H54 (cell line): Measurements from ENCODE around the gene ATE1.
A peak's percentile ranks its signal among the peaks of the same experiment; 100 is the strongest.
"Not testable (repeated sequence)": the region's sequence is repeated elsewhere in the genome, so short reads cannot be mapped to it uniquely, and the experiment has no call there.

Experiments
- DNase-seq: peaks from one replicate; pipeline ENCODE4 v3.0.0; 2011; ENCODE audit warnings: low spot score, mixed read lengths; ENCODE audit not compliant: insufficient read length
- FAIRE-seq: peaks from 3 replicates; lab custom pipeline; 2011; peaks lifted over from hg19 to GRCh38; lab: Jason Lieb, UNC
- POLR2A ChIP-seq: IDR thresholded peaks from 2 replicates; pipeline ENCODE4 v1.6.1; 2011; ENCODE audit warnings: low read depth, mild to moderate bottlenecking, low read length

The ATE1 gene

GRCh38 chr10:121919666-121920065 is 8.2 kb downstream of the ATE1 start:
- DNase-seq (no peak), FAIRE-seq (no peak)
- no peak for TF ChIP-seq POLR2A

GRCh38 chr10:121918800-121919199 is 9.0 kb downstream of the ATE1 start:
- not testable (repeated sequence) for FAIRE-seq, DNase-seq

- FAIRE-seq, result no peak
- DNase-seq, result no peak
Observed at GRCh38 chr10:121914661-121915060, 13.2 kb downstream of the ATE1 start.

GRCh38 chr10:121911421-121911697 is 16.5 kb downstream of the ATE1 start:
- no peak for TF ChIP-seq POLR2A
- FAIRE-seq (no peak), DNase-seq (no peak)

More at GRCh38 chr10:121914661-121915060, 13.2 kb downstream of the ATE1 start:
- no peak for TF ChIP-seq POLR2A

- TF ChIP-seq POLR2A, result no peak
- DNase-seq, result no peak
- peak; percentile 23 for FAIRE-seq
Observed at GRCh38 chr10:121910673-121911420, 17.0 kb downstream of the ATE1 start.

GRCh38 chr10:121904888-121905287 is 22.9 kb downstream of the ATE1 start:
- DNase-seq (no peak), FAIRE-seq (no peak)
- TF ChIP-seq POLR2A, result no peak

GRCh38 chr10:121900443-121901174 is 27.2 kb downstream of the ATE1 start:
- DNase-seq (peak; percentile 11), FAIRE-seq (peak; percentile 71)

GRCh38 chr10:121899727-121900126 is 28.1 kb downstream of the ATE1 start:
- no peak for TF ChIP-seq POLR2A
- no peak for DNase-seq
- FAIRE-seq, result no peak

More at GRCh38 chr10:121900443-121901174, 27.2 kb downstream of the ATE1 start:
- no peak for TF ChIP-seq POLR2A

GRCh38 chr10:121891103-121891502 is 36.7 kb downstream of the ATE1 start:
- no peak for TF ChIP-seq POLR2A
- FAIRE-seq (no peak), DNase-seq (no peak)

- no peak for DNase-seq
- no peak for TF ChIP-seq POLR2A
- FAIRE-seq, result no peak
Observed at GRCh38 chr10:121889212-121889611, 38.6 kb downstream of the ATE1 start.

GRCh38 chr10:121886997-121887622 is 40.7 kb downstream of the ATE1 start:
- TF ChIP-seq POLR2A, result no peak
- DNase-seq, result peak; percentile 24
- peak; percentile 66 for FAIRE-seq

- FAIRE-seq (no peak), DNase-seq (no peak)
- TF ChIP-seq POLR2A, result no peak
Observed at GRCh38 chr10:121886181-121886580, 41.6 kb downstream of the ATE1 start.

GRCh38 chr10:121880895-121881294 is 46.9 kb downstream of the ATE1 start:
- no peak for TF ChIP-seq POLR2A
- DNase-seq, result no peak
- no peak for FAIRE-seq

- TF ChIP-seq POLR2A, result no peak
- no peak for DNase-seq
Observed at GRCh38 chr10:121879476-121879875, 48.4 kb downstream of the ATE1 start.

GRCh38 chr10:121873236-121873635 is 54.6 kb downstream of the ATE1 start:
- no peak for DNase-seq
- no peak for TF ChIP-seq POLR2A
- no peak for FAIRE-seq

More at GRCh38 chr10:121879476-121879875, 48.4 kb downstream of the ATE1 start:
- FAIRE-seq, result no peak
